ENCODE measurements around the gene TBC1D22A.

GRCh38 chr22:47193606-47194329, 431.3 kb downstream of the TBC1D22A start:
- TF ChIP-seq POLR2A (IDR thresholded peaks at IDR 0.05): no peak
- no peak for TF ChIP-seq CTCF (IDR thresholded peaks at IDR 0.05)
- TF ChIP-seq POLR2AphosphoS5 (IDR thresholded peaks at IDR 0.05): no peak

Measured in upper lobe of left lung (tissue), 4 donors.